Left lobe of liver (tissue), 1 donor: ENCODE measurements around the gene TRAPPC3L. TPM values are rescaled to one million over a fixed set of nuclear protein-coding genes. Genes with fewer than 3 reads are reported as not detected.

Source experiments
- total RNA-seq: library from RNA; stranded (reverse); gene quantifications from one replicate; pipeline ENCODE4 v1.2.1, GENCODE V29; 2021
- donor health status: DM: no; HTN: yes; CAD: no.

TRAPPC3L gene
- total RNA-seq, 1 donor from 2014 or later = not detected

Other genes with a start within 250 kb of the TRAPPC3L start
- gene DSE, start 174.7 kb downstream of the TRAPPC3L start, total RNA-seq = 11.7 TPM
- 2.2 TPM for gene CALHM6, start 84.3 kb downstream of the TRAPPC3L start, total RNA-seq
- 0.20 TPM for gene CALHM5, start 34.0 kb downstream of the TRAPPC3L start, total RNA-seq
- gene CALHM4, start 8.1 kb upstream of the TRAPPC3L start, total RNA-seq = not detected
- gene RWDD1, start 25.8 kb upstream of the TRAPPC3L start, total RNA-seq = 15.2 TPM
- not detected for gene RSPH4A, start 70.8 kb upstream of the TRAPPC3L start, total RNA-seq
- 3.9 TPM for gene ZUP1, start 123.1 kb upstream of the TRAPPC3L start, total RNA-seq
- 1.7 TPM for gene KPNA5, start 135.5 kb upstream of the TRAPPC3L start, total RNA-seq
- gene FAM162B, start 220.0 kb upstream of the TRAPPC3L start, total RNA-seq = 0.63 TPM